Measurements from ENCODE around the gene RAD52.

The RAD52 gene

DNA sequence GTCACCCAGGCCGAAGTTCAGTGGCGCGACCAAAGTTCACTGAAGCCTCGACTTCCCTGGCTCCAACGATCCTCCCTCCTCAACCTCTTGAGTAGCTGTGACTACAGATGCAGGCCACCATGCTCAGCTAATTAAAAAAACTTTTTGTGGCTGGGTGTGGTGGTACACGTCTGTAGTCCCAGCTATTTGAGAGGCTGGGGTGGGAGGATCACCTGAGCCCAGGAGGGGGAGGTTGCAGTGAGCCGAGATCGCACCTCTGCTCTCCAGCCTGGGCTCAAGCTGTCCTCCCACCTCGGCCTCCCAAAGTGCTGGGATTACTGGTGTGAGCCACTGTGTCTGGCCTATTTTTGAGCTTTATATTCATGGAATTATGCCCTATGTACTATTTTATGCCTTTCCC, 18.1 kb upstream of the RAD52 start:
- Histone ChIP-seq H3K27me3 (ENCODE audit: low read depth, low read length) (no peaks in the 10 kb centered on the region), H4K20me1 (ENCODE audit: insufficient read depth, low read length) (no peaks in the 10 kb centered on the region), H3K36me3 (replicated peaks; ENCODE audit: low read depth, low read length) (no peaks in the 10 kb centered on the region), H3K4me1 (ENCODE audit: low read length) (no peaks in the 10 kb centered on the region), H3K79me2 (ENCODE audit: low read length) (no peaks in the 10 kb centered on the region), H3K9me3 (ENCODE audit: insufficient read depth, low read length) (no peaks in the 10 kb centered on the region), H3K4me2 (ENCODE audit: low read length) (no peak overlapping the region), H2AFZ (ENCODE audit: low read depth, low read length) (no peak overlapping the region), H3K9ac (ENCODE audit: low read length) (no peak overlapping the region), H3K4me3 (ENCODE audit: low read length) (no peak overlapping the region), H3K27ac (ENCODE audit: low read length) (no peak overlapping the region)
- TF ChIP-seq, protein P1, sequence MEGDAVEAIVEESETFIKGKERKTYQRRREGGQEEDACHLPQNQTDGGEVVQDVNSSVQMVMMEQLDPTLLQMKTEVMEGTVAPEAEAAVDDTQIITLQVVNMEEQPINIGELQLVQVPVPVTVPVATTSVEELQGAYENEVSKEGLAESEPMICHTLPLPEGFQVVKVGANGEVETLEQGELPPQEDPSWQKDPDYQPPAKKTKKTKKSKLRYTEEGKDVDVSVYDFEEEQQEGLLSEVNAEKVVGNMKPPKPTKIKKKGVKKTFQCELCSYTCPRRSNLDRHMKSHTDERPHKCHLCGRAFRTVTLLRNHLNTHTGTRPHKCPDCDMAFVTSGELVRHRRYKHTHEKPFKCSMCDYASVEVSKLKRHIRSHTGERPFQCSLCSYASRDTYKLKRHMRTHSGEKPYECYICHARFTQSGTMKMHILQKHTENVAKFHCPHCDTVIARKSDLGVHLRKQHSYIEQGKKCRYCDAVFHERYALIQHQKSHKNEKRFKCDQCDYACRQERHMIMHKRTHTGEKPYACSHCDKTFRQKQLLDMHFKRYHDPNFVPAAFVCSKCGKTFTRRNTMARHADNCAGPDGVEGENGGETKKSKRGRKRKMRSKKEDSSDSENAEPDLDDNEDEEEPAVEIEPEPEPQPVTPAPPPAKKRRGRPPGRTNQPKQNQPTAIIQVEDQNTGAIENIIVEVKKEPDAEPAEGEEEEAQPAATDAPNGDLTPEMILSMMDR (IDR thresholded peaks at IDR 0.05; ENCODE audit: low read depth, low read length): no peak
- no peak for TF ChIP-seq EZH2phosphoT487 (IDR thresholded peaks at IDR 0.05; ENCODE audit: low read depth)

DNA sequence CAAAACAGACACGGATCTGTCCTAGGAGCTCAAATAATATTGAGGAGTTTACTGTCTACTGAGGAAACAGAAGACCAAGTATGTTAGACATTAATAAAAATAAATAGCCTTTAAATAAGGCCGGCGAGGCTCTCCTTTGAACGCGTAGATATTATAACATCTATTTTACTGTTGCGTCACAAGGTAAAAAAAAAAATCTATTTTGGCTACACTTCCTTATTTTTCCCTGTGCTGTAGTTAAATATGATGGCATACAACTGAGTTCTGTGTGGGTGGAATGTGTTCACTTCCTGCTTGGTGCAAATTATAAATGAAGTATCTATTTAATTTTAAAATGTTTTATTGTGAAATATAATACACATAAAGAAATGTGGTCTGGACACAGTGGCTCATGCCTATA, 17.2 kb upstream of the RAD52 start:
- H3K36me3 ChIP-seq (replicated peaks; ENCODE audit: low read depth, low read length): no peaks in the 10 kb centered on the region
- H3K4me1 ChIP-seq (ENCODE audit: low read length): no peaks in the 10 kb centered on the region
- H3K9me3 ChIP-seq (ENCODE audit: insufficient read depth, low read length): no peaks in the 10 kb centered on the region
- no peak overlapping the region for H3K4me3 ChIP-seq (ENCODE audit: low read length)
- TF ChIP-seq, protein P1 (IDR thresholded peaks at IDR 0.05; ENCODE audit: low read depth, low read length): no peak
- no peak for TF ChIP-seq EZH2phosphoT487 (IDR thresholded peaks at IDR 0.05; ENCODE audit: low read depth)
- no peaks in the 10 kb centered on the region for H3K79me2 ChIP-seq (ENCODE audit: low read length)
- no peaks in the 10 kb centered on the region for H4K20me1 ChIP-seq (ENCODE audit: insufficient read depth, low read length)
- no peak overlapping the region for H3K9ac ChIP-seq (ENCODE audit: low read length)
- no peak overlapping the region for H3K27ac ChIP-seq (ENCODE audit: low read length)
- H3K4me2 ChIP-seq (ENCODE audit: low read length): no peak overlapping the region
- no peaks in the 10 kb centered on the region for H3K27me3 ChIP-seq (ENCODE audit: low read depth, low read length)
- no peak overlapping the region for H2AFZ ChIP-seq (ENCODE audit: low read depth, low read length)

DNA sequence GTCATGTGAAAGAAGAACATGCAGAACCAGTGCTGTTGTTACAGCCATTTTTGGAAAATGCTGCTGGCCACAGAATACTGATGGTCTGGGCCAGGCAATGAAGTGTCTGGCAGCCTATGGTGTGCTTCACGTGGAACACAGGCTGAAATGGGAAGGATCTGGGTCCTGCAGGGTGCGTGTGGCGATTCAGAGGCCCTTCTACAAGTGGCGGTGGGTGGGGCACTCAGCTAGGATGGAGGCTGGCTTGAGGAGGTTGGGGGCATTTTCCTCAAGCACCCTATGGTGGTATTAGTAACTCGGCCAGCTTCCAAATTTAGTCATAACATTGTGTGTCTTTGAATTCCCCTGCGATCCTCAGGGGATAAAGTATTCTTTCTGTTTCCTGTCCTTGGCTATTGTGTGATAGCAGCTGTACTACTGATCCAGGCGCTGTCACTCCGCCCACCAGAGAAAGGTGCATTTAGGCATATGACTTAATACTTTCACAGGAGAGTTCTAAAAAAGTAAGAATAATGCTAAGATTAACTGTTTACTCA, 9.2 kb upstream of the RAD52 start:
- Histone ChIP-seq H3K36me3 (replicated peaks; ENCODE audit: low read depth, low read length) (no peaks in the 10 kb centered on the region), H4K20me1 (ENCODE audit: insufficient read depth, low read length) (no peaks in the 10 kb centered on the region), H3K9ac (ENCODE audit: low read length) (no peak overlapping the region), H3K4me3 (ENCODE audit: low read length) (peak overlapping the region; percentile 33), H3K4me1 (ENCODE audit: low read length) (peaks cover 8% of the 10 kb centered on the region), H3K79me2 (ENCODE audit: low read length) (no peaks in the 10 kb centered on the region), H3K27me3 (ENCODE audit: low read depth, low read length) (no peaks in the 10 kb centered on the region), H3K27ac (ENCODE audit: low read length) (no peak overlapping the region), H3K9me3 (ENCODE audit: insufficient read depth, low read length) (no peaks in the 10 kb centered on the region), H3K4me2 (ENCODE audit: low read length) (peak overlapping the region; percentile 52), H2AFZ (ENCODE audit: low read depth, low read length) (peak overlapping the region; percentile 90)
- no peak for TF ChIP-seq EZH2phosphoT487 (IDR thresholded peaks at IDR 0.05; ENCODE audit: low read depth)
- TF ChIP-seq, protein P1 (IDR thresholded peaks at IDR 0.05; ENCODE audit: low read depth, low read length): no peak

DNA sequence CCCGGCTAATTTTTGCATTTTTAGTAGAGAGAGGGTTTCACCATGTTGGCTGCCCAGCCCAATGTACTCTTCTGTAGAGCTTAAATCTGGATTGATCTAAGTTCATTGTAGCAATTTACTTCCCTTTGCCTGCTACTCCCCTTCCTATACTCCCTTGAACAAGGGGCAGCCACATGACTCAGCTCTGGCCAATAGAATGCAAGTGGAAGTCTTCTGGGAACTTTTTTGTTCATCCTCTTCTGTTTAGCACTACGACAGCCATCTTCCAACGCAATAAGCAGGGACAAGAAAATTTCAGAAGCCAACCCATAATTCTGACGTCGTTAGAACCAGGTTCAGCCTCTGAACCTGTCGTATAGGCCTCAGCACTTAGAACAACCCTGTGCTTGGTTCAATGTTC, 6.4 kb upstream of the RAD52 start:
- H3K4me1 ChIP-seq (ENCODE audit: low read length): peaks cover 8% of the 10 kb centered on the region
- no peak overlapping the region for H3K4me2 ChIP-seq (ENCODE audit: low read length)
- no peaks in the 10 kb centered on the region for H3K79me2 ChIP-seq (ENCODE audit: low read length)
- TF ChIP-seq EZH2phosphoT487 (IDR thresholded peaks at IDR 0.05; ENCODE audit: low read depth): no peak
- TF ChIP-seq, protein P1 (IDR thresholded peaks at IDR 0.05; ENCODE audit: low read depth, low read length): no peak
- no peak overlapping the region for H3K9ac ChIP-seq (ENCODE audit: low read length)
- no peak overlapping the region for H3K27ac ChIP-seq (ENCODE audit: low read length)
- H2AFZ ChIP-seq (ENCODE audit: low read depth, low read length): no peak overlapping the region
- H4K20me1 ChIP-seq (ENCODE audit: insufficient read depth, low read length): no peaks in the 10 kb centered on the region
- H3K9me3 ChIP-seq (ENCODE audit: insufficient read depth, low read length): no peaks in the 10 kb centered on the region
- no peak overlapping the region for H3K4me3 ChIP-seq (ENCODE audit: low read length)
- no peaks in the 10 kb centered on the region for H3K36me3 ChIP-seq (replicated peaks; ENCODE audit: low read depth, low read length)
- H3K27me3 ChIP-seq (ENCODE audit: low read depth, low read length): no peaks in the 10 kb centered on the region
